Measurements from ENCODE around the gene USB1.

DNA sequence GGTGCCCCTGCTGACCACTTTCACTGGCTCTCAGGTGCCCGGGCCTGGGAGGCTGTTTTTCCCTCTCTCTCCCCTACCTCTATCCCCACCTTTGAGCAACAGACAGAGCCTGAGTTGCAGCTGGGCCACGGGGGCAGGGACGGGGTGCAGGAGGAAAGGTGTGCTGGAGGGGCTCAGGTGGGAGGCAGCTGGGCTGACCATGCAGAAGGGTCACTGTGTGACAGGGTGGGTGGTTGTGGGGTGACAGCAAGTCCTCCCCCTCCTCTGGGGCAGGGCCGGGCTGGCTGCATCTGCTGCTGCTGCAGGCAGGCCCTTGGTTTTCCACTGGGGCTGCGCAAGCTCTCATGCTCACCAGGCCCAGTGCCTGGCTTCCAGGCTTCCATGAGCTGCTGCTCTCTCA lies 7.3 kb upstream of the USB1 start:
- TF ChIP-seq, protein P1, sequence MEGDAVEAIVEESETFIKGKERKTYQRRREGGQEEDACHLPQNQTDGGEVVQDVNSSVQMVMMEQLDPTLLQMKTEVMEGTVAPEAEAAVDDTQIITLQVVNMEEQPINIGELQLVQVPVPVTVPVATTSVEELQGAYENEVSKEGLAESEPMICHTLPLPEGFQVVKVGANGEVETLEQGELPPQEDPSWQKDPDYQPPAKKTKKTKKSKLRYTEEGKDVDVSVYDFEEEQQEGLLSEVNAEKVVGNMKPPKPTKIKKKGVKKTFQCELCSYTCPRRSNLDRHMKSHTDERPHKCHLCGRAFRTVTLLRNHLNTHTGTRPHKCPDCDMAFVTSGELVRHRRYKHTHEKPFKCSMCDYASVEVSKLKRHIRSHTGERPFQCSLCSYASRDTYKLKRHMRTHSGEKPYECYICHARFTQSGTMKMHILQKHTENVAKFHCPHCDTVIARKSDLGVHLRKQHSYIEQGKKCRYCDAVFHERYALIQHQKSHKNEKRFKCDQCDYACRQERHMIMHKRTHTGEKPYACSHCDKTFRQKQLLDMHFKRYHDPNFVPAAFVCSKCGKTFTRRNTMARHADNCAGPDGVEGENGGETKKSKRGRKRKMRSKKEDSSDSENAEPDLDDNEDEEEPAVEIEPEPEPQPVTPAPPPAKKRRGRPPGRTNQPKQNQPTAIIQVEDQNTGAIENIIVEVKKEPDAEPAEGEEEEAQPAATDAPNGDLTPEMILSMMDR (IDR thresholded peaks at IDR 0.05): no peak
- TF ChIP-seq POLR2AphosphoS5 (IDR thresholded peaks at IDR 0.05) (no peak), POLR2A (IDR thresholded peaks at IDR 0.05) (no peak)

Measured in breast epithelium (tissue), 3 donors.